ENCODE data around the gene RALGDS. TPM values are rescaled to one million over a fixed set of nuclear protein-coding genes. Genes with fewer than 3 reads are reported as not detected.

The RALGDS gene
- total and polyA plus RNA-seq, 2 donors (not counting 3 experiments of a cell fraction or from before 2014, with no cell fraction given): 41.4 to 60.0 TPM

DNA sequence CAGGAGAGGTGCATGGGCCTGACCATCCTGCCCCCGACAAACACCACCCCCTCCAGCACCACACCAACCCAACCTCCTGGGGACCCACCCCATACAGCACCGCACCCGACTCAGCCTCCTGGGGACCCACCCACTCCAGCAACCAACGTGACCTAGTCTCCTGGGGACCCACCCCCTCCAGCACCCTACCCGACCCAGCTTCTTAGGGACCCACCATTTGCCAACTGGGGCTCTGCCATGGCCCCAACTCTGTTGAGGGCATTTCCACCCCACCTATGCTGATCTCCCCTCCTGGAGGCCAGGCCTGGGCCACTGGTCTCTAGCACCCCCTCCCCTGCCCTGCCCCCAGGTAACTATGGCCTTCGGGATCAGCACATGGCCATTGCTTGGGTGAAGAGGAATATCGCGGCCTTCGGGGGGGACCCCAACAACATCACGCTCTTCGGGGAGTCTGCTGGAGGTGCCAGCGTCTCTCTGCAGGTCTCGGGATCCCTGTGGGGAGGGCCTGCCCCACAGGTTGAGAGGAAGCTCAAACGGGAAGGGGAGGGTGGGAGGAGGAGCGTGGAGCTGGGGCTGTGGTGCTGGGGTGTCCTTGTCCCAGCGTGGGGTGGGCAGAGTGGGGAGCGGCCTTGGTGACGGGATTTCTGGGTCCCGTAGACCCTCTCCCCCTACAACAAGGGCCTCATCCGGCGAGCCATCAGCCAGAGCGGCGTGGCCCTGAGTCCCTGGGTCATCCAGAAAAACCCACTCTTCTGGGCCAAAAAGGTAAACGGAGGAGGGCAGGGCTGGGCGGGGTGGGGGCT, 54.7 kb downstream of the RALGDS start:
- H4K20me1 ChIP-seq (replicated peaks; ENCODE audit: control insufficient read depth, extremely low read depth, insufficient read depth, low read length): no peaks in the 10 kb centered on the region
- no peaks in the 10 kb centered on the region for H3K9me3 ChIP-seq (replicated peaks; ENCODE audit: control insufficient read depth, insufficient read depth, low read length)
- TF ChIP-seq EZH2 (IDR thresholded peaks at IDR 0.05; ENCODE audit: borderline replicate concordance, low read depth, low read length, severe bottlenecking) (no peak), POLR2A (IDR thresholded peaks at IDR 0.05; ENCODE audit: low read depth, low read length) (no peak)
- TF ChIP-seq, protein P1, sequence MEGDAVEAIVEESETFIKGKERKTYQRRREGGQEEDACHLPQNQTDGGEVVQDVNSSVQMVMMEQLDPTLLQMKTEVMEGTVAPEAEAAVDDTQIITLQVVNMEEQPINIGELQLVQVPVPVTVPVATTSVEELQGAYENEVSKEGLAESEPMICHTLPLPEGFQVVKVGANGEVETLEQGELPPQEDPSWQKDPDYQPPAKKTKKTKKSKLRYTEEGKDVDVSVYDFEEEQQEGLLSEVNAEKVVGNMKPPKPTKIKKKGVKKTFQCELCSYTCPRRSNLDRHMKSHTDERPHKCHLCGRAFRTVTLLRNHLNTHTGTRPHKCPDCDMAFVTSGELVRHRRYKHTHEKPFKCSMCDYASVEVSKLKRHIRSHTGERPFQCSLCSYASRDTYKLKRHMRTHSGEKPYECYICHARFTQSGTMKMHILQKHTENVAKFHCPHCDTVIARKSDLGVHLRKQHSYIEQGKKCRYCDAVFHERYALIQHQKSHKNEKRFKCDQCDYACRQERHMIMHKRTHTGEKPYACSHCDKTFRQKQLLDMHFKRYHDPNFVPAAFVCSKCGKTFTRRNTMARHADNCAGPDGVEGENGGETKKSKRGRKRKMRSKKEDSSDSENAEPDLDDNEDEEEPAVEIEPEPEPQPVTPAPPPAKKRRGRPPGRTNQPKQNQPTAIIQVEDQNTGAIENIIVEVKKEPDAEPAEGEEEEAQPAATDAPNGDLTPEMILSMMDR (IDR thresholded peaks at IDR 0.05; ENCODE audit: extremely low read depth in 1 of 2, insufficient read depth in 1 of 2, low read depth in 1 of 2, low read length in 2 of 2): no peak
- H3K9ac ChIP-seq (replicated peaks; ENCODE audit: extremely low read depth, insufficient read depth, low read length): no peak overlapping the region
- H3K27me3 ChIP-seq (ENCODE audit: control insufficient read depth in 2 of 2, insufficient read depth in 2 of 2, low read length in 2 of 2): no peaks in the 10 kb centered on the region
- no peak overlapping the region for H3K4me2 ChIP-seq (ENCODE audit: insufficient read depth, low read length)
- FAIRE-seq (no peak), DNase-seq (ENCODE audit: low read depth, low spot score) (no peak)
- BruUV-seq (replicated peaks): no TSS peak
- ChIA-PET POLR2A (interaction anchor here (0.7 kb wide), 1 partner anchor 36 kb away, joined by 6 read pairs; the partner anchor contains the start of gene GTF3C5), CTCF (interaction anchor here (2.3 kb wide), 1 partner anchor 78 kb away, joined by 11 read pairs; no protein-coding TSS in a partner anchor)
- dilution Hi-C loops (cut with MboI; ENCODE audit: extremely low pct_ligation_motif_present, low sequenced_read_pairs) (no loop called here), intact Hi-C loops (cut with micrococcal nuclease) (no loop called here)
- no peak overlapping the region for H3K27ac ChIP-seq (ENCODE audit: insufficient read depth, low read depth, low read length)
- no peak overlapping the region for H3K4me3 ChIP-seq (replicated peaks in 1 of 3; ENCODE audit: insufficient read depth in 1 of 3, low read depth in 1 of 3, low read length in 3 of 3)
- no peaks in the 10 kb centered on the region for H3K79me2 ChIP-seq (ENCODE audit: control insufficient read depth, insufficient read depth, low read length)
- H2AFZ ChIP-seq (ENCODE audit: low read depth, low read length): no peak overlapping the region
- H3K4me1 ChIP-seq (ENCODE audit: control insufficient read depth, extremely low read depth, insufficient read depth, low read length): no peaks in the 10 kb centered on the region
- no peaks in the 10 kb centered on the region for H3K9me1 ChIP-seq (replicated peaks; ENCODE audit: control insufficient read depth, extremely low read depth, insufficient read depth, low read length)
- H3K36me3 ChIP-seq (ENCODE audit: control insufficient read depth in 2 of 2, extremely low read depth in 1 of 2, insufficient read depth in 2 of 2, low read length in 2 of 2): no peaks in the 10 kb centered on the region

DNA sequence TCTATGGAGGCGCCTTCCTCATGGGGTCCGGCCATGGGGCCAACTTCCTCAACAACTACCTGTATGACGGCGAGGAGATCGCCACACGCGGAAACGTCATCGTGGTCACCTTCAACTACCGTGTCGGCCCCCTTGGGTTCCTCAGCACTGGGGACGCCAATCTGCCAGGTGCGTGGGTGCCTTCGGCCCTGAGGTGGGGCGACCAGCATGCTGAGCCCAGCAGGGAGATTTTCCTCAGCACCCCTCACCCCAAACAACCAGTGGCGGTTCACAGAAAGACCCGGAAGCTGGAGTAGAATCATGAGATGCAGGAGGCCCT, 56.0 kb downstream of the RALGDS start:
- Histone ChIP-seq H3K36me3 (ENCODE audit: control insufficient read depth in 2 of 2, extremely low read depth in 1 of 2, insufficient read depth in 2 of 2, low read length in 2 of 2) (no peaks in the 10 kb centered on the region), H4K20me1 (replicated peaks; ENCODE audit: control insufficient read depth, extremely low read depth, insufficient read depth, low read length) (no peaks in the 10 kb centered on the region), H3K9me3 (replicated peaks; ENCODE audit: control insufficient read depth, insufficient read depth, low read length) (no peaks in the 10 kb centered on the region), H3K4me1 (ENCODE audit: control insufficient read depth, extremely low read depth, insufficient read depth, low read length) (peaks cover 3% of the 10 kb centered on the region), H3K9me1 (replicated peaks; ENCODE audit: control insufficient read depth, extremely low read depth, insufficient read depth, low read length) (no peaks in the 10 kb centered on the region), H3K9ac (replicated peaks; ENCODE audit: extremely low read depth, insufficient read depth, low read length) (no peak overlapping the region), H3K27me3 (ENCODE audit: control insufficient read depth in 2 of 2, insufficient read depth in 2 of 2, low read length in 2 of 2) (no peaks in the 10 kb centered on the region), H3K4me3 (replicated peaks in 1 of 3; ENCODE audit: insufficient read depth in 1 of 3, low read depth in 1 of 3, low read length in 3 of 3) (no peak overlapping the region), H3K27ac (ENCODE audit: insufficient read depth, low read depth, low read length) (no peak overlapping the region), H2AFZ (ENCODE audit: low read depth, low read length) (no peak overlapping the region), H3K79me2 (ENCODE audit: control insufficient read depth, insufficient read depth, low read length) (no peaks in the 10 kb centered on the region), H3K4me2 (ENCODE audit: insufficient read depth, low read length) (no peak overlapping the region)
- intact Hi-C loops (cut with micrococcal nuclease) (no loop called here), dilution Hi-C loops (cut with MboI; ENCODE audit: extremely low pct_ligation_motif_present, low sequenced_read_pairs) (no loop called here)
- FAIRE-seq: no peak
- DNase-seq (ENCODE audit: low read depth, low spot score): no peak
- CTCF ChIA-PET: interaction anchor here (1.7 kb wide), 1 partner anchor 9 kb away, joined by 5 read pairs; no protein-coding TSS in a partner anchor
- TF ChIP-seq EZH2 (IDR thresholded peaks at IDR 0.05; ENCODE audit: borderline replicate concordance, low read depth, low read length, severe bottlenecking): no peak
- TF ChIP-seq, protein P2, sequence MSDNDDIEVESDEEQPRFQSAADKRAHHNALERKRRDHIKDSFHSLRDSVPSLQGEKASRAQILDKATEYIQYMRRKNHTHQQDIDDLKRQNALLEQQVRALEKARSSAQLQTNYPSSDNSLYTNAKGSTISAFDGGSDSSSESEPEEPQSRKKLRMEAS (IDR thresholded peaks at IDR 0.05; ENCODE audit: insufficient read depth, insufficient read length): no peak
- no peak for TF ChIP-seq POLR2AphosphoS5 (IDR thresholded peaks at IDR 0.05; ENCODE audit: insufficient read depth, low read depth, low read length)
- no peak for TF ChIP-seq FOS (IDR thresholded peaks at IDR 0.05; ENCODE audit: borderline replicate concordance, insufficient read depth, low read length)
- TF ChIP-seq, protein P1 (IDR thresholded peaks at IDR 0.05; ENCODE audit: extremely low read depth in 1 of 2, insufficient read depth in 1 of 2, low read depth in 1 of 2, low read length in 2 of 2): no peak
- TF ChIP-seq POLR2A (IDR thresholded peaks at IDR 0.05; ENCODE audit: low read depth, low read length): no peak
- TF ChIP-seq MYC (IDR thresholded peaks at IDR 0.05; ENCODE audit: low read depth, low read length): no peak
- no peak for TF ChIP-seq GATA2 (IDR thresholded peaks at IDR 0.05; ENCODE audit: insufficient read depth, insufficient read length, low read depth, low read length)
- no peak for TF ChIP-seq JUN (IDR thresholded peaks at IDR 0.05; ENCODE audit: borderline replicate concordance, insufficient read depth, insufficient read length, low read depth)
- BruUV-seq (replicated peaks): no TSS peak
- POLR2A ChIA-PET: no interaction called here

All from endothelial cell of umbilical vein (primary cell).